G401.6 (cell line): ENCODE measurements around the gene RETNLB.

Experiments
- FAIRE-seq: peaks from 2 replicates; lab custom pipeline; 2012; peaks lifted over from hg19 to GRCh38; lab: Jason Lieb, UNC

The RETNLB gene, protein sequence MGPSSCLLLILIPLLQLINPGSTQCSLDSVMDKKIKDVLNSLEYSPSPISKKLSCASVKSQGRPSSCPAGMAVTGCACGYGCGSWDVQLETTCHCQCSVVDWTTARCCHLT

DNA sequence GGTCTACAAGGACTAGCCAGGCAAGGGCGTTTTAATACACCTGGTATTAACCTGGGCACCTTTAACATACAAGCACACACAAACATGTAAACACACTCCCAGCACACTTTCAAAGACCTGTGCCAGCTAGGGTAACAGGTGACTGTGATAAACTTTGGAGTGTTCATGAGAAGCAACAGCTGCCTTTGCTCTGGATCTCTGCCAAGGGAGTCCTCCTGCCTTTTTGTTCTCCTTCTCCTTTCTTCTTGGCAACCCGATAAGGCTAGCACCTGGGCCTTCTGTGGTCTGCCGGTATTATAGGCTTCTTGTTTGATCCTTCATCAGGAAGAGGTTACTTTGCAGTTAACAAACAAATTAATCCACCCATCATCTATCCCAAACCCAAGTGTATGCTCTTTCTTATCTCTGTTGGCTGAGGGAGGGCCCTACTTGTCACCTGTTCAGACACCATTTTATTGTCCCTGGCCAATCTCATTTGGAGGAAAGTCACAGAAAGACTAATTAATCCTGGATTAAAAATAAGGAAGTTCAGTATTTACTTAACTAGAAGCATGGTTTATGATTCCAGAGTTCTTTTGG, at the start of gene RETNLB:
Gene RETNLB, minus strand, starts transcription at position 7 of the 579 bp plus-strand sequence. CDS start 225 bp downstream, outside the sequence.
- no peak for FAIRE-seq

GRCh38 chr3:108806316-108806715, 49.1 kb upstream of the RETNLB start:
- FAIRE-seq, result no peak

GRCh38 chr3:108804966-108805365, 47.8 kb upstream of the RETNLB start:
- no peak for FAIRE-seq

DNA sequence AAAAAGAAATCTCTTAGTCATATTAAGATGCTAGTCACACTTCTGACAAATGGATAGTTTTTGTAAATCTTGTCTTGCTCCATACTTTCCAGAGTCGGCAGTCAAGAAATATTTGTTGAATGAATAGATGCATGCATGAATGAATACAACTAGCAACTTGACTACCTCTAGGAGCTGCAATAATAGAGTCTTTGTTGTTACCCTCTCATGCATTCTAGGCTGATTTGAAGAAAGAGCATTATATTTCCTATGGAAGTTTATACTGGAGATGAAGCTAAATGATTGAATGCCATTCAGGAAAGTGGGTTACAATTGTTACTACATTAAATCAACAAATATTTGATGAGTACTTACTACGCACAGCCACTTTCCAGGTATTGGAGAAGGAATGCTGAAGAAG, 47.2 kb upstream of the RETNLB start:
- FAIRE-seq, result no peak

DNA sequence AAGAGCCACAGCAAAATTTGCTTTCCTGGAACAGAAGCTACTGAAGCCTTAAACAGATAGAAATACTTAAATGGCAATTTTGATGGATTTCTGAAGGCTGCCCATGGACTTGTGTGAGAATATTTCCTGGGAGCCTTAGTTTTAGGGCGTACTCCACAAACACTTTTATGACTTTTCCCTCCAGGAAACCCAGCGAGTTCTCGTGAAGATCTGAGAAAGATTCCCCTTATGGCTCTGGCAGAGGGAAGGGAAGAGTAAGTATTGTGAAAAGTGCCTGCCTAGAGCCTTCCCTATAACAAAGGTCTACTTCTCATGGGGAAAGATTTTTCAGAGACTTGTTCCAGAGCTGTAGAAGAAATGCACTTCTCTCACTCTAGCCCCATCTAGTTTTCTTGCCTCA, 34.3 kb upstream of the RETNLB start:
- FAIRE-seq, result no peak

GRCh38 chr3:108780235-108780634, 23.0 kb upstream of the RETNLB start:
- no peak for FAIRE-seq

- no peak for FAIRE-seq
Observed at GRCh38 chr3:108779496-108779895, 22.3 kb upstream of the RETNLB start.

GRCh38 chr3:108775649-108776048, 18.4 kb upstream of the RETNLB start:
- no peak for FAIRE-seq

DNA sequence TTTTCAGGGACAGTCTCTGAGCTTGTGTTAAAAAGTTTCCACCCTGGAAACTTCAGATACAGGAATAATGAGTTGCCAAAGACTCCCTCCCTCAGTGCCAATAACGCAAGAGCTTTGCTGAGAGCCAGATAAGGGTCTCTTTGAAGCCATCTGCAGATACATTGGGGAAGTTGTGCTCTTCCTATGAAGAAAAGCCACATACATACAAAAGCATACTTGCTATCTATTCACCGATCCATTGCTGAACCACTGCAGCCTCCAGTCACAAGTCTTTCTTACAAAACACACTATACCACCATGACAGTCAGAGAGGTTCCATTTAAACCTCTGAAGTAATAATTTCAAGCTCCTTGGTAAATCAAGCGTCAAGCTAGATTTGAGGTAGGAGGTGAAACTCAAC, 10.0 kb upstream of the RETNLB start:
- no peak for FAIRE-seq

- no peak for FAIRE-seq
Observed at GRCh38 chr3:108755686-108756085, 1.5 kb downstream of the RETNLB start.

DNA sequence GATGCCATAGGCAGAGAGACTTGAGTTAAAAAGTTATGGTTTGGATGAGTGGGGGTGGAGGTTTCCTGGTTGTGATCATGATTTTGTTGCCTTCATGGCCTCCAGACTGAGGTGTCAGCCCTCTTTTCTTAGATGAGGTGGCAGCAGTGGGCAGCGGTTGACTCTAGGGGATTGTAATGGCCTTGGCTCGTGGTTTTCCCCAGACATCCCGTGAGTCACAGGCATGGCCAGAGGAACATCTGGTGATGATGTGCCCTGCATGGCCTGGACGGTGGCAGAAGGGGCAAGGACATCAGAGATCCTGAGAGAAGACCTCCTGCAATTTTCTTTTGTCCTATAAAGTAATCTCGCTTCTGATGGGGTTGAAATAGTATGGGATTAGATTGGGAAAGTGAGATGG, 12.4 kb downstream of the RETNLB start:
- no peak for FAIRE-seq

GRCh38 chr3:108742929-108743328, 14.3 kb downstream of the RETNLB start:
- no peak for FAIRE-seq

DNA sequence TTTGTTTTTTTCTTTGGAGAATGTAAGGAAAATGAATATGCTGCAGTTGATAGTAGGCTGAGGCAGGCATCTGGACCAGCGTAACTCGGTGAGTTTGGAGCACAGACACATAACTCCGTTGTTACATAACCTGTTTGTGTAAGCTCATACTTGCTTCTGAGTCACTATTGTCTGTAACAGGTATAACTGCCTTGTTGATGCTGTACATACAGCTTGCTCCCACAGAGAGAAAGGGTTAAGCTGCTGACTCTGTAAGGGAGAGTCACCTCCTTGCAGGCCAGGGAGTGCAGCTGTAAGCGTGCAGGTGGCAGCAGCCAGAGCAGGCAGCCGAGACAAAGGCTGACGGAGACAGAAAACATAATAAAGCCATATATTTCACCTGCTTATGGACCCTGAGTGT, 20.4 kb downstream of the RETNLB start:
- FAIRE-seq, result no peak

- FAIRE-seq, result no peak
Observed at GRCh38 chr3:108728934-108729333, 28.3 kb downstream of the RETNLB start.

DNA sequence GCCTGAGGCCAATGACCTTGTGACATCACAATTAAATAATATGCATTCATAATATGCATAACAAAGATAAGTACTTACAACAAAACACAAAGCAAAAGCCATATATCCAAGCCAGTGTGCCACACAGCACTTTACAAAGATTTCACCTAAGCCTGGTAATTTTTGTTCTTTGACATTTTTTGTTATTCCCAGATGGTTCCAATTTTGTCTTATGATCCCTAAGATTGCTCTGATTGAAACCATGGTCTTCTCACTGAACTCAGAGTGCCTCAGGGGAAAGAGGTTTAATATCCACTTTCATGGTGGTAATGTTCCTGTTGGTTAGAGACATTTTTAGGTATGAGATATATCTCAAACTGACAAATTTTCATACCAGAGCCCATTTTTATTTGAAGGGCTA, 29.1 kb downstream of the RETNLB start:
- no peak for FAIRE-seq

GRCh38 chr3:108724101-108724500, 33.1 kb downstream of the RETNLB start:
- FAIRE-seq, result no peak

DNA sequence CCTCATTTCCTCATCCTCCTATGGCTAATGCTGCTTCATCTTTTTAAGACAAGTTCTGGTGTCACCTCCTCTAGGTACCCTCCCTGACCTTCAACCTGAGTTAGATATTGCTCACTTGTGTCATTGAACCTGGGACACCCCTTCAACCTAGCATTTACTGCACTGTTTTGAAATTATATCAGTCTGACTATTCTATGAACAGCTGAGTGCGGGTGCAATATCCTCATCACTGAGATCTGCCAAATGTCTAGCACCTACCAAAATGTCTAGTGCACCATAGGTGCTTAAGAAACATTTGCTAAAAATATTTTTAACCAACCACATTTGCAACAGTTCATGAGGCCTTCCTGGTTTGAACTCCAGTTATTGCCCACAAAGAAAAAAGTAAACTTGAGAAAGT, 34.5 kb downstream of the RETNLB start:
- no peak for FAIRE-seq

GRCh38 chr3:108719178-108719806, 37.9 kb downstream of the RETNLB start:
- no peak for FAIRE-seq

- no peak for FAIRE-seq
Observed at GRCh38 chr3:108718454-108718853, 38.8 kb downstream of the RETNLB start.

DNA sequence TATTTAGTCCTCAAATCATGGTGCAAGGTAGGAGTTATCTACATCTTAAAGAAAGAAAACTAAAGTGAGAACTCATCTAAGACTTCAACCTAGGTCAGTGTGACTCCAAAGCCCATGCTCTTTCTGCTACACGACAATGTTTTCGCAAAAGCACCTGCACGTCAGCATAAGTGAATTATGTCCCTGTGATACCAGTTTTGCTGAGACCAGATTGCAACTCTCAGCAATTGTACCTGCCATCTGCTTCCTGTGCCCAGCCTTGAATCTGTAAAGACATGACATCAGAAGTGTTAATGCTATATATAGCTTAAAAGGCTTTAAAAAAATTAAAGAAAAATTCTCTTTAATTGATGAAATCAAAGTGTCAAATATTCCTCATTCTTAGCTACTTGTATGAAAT, 43.4 kb downstream of the RETNLB start:
- no peak for FAIRE-seq

DNA sequence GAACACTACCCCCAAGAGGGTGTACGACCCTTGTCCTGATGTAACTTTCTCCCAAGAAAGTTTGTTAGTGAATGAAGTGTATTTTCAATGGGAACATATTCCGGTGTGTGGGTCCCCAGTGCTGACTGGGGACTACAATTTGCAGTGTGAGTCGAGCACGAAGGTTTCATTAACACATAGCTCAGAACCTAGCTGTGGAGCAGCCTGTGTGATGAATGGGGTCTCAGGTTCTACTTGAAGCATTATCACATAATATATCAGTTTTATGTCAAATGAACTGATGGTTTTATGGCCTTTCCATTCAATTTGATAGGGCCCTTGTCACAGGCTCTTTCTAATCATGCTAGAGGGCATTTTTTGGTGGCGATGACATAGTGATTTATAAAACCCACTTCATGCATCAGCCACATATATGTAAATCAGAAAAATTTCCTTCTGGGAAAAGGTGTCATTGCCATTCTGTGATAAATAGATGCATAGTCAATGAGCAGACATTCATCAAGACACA, 44.1 kb downstream of the RETNLB start:
- FAIRE-seq, result no peak
